ENCODE data around the gene JPT1.
A peak's percentile ranks its signal among the peaks of the same experiment; 100 is the strongest.
"Not testable (repeated sequence)": the region's sequence is repeated elsewhere in the genome, so short reads cannot be mapped to it uniquely, and the experiment has no call there.

JPT1 gene

GRCh38 chr17:75153780-75154194 lies 525 bp downstream of the JPT1 start:
- no peak for DNase-seq

- DNase-seq: no peak
Measured at GRCh38 chr17:75152922-75153779, 1.2 kb downstream of the JPT1 start.

- DNase-seq: no peak
Measured at GRCh38 chr17:75152523-75152921, 1.8 kb downstream of the JPT1 start.

GRCh38 chr17:75151930-75152329 lies 2.4 kb downstream of the JPT1 start:
- DNase-seq: peak; percentile 48

- DNase-seq: no peak
Measured at GRCh38 chr17:75147878-75148546, 6.3 kb downstream of the JPT1 start.

GRCh38 chr17:75146592-75146991 lies 7.7 kb downstream of the JPT1 start:
- no peak for DNase-seq

- DNase-seq: no peak
Measured at GRCh38 chr17:75144816-75145512, 9.3 kb downstream of the JPT1 start.

GRCh38 chr17:75142236-75142971 lies 11.9 kb downstream of the JPT1 start:
- no peak for DNase-seq

GRCh38 chr17:75138519-75138918 lies 15.8 kb downstream of the JPT1 start:
- no peak for DNase-seq

GRCh38 chr17:75137762-75138161 lies 16.6 kb downstream of the JPT1 start:
- DNase-seq: not testable (repeated sequence)

- no peak for DNase-seq
Measured at GRCh38 chr17:75135946-75136345, 18.4 kb downstream of the JPT1 start.

- DNase-seq: no peak
Measured at GRCh38 chr17:75135452-75135851, 18.9 kb downstream of the JPT1 start.

GRCh38 chr17:75133607-75134347 lies 20.5 kb downstream of the JPT1 start:
- not testable (repeated sequence) for DNase-seq

- DNase-seq: no peak
Measured at GRCh38 chr17:75133001-75133400, 21.3 kb downstream of the JPT1 start.

- not testable (repeated sequence) for DNase-seq
Measured at GRCh38 chr17:75132018-75133000, 22.0 kb downstream of the JPT1 start.

- DNase-seq: peak; percentile 26
Measured at GRCh38 chr17:75131278-75132017, 22.9 kb downstream of the JPT1 start, which contains the start of gene NT5C. TSS of gene NT5C (minus strand) at chr17:75131742. CDS start at chr17:75131707, 35 bp downstream.

- no peak for DNase-seq
Measured at GRCh38 chr17:75130632-75131277, 23.6 kb downstream of the JPT1 start.

- DNase-seq: no peak
Measured at GRCh38 chr17:75130059-75130631, 24.2 kb downstream of the JPT1 start.

GRCh38 chr17:75129576-75129975 lies 24.7 kb downstream of the JPT1 start:
- DNase-seq: no peak

Data from NCI-H2081 treated with DMSO at 0.1 percent for 48 hours (cell line).